Stomach (tissue), 4 donors: ENCODE results near the gene GLMP.

Experiments used
- POLR2AphosphoS5 ChIP-seq, 3 donors: sonication (generic); formaldehyde crosslinking; IDR thresholded peaks; one replicate each; pipeline ENCODE4 v1.6.1; 2016; ENCODE audit warnings: antibody characterized with exemption in 3 of 3
- TF ChIP-seq, protein P1 (sequence below), 7 experiments: fragments of 450-650 bp in 4 of 7; fragments of 200-600 bp in 3 of 7; sonication (generic) in 3 of 7; IDR thresholded peaks; one replicate each; pipeline ENCODE4 v1.5.1; 2016 to 2019; ENCODE audit warnings: antibody characterized with exemption in 7 of 7, control low read depth in 2 of 7, mild to moderate bottlenecking in 1 of 7

DNA sequence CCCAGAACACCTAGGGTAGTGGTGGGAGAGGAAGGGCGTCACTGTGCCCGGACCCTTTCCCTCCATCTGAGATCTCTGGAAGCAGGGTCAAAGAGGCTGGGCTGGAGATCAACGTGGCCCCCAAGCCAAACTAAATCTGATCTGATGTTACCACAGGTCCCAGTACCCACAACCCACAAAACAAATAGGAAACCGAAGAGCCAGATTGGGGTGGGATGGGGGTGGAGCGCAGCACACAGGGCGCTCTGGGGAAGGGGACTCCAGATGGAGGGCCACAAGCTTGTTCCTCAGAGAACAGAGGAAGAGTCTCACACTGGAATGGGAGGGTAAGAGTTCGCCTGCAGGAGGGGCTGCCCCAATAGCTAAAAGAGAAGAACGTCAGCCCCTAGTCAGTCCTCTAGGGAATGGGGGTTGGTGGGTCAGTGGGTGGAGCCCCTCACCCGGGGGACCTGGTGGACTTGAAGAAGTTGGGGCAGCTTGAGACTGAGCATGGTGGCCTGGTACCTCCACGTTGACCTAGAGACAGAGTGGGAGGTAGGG is 49.2 kb downstream of the GLMP start:
- TF ChIP-seq, protein P1, sequence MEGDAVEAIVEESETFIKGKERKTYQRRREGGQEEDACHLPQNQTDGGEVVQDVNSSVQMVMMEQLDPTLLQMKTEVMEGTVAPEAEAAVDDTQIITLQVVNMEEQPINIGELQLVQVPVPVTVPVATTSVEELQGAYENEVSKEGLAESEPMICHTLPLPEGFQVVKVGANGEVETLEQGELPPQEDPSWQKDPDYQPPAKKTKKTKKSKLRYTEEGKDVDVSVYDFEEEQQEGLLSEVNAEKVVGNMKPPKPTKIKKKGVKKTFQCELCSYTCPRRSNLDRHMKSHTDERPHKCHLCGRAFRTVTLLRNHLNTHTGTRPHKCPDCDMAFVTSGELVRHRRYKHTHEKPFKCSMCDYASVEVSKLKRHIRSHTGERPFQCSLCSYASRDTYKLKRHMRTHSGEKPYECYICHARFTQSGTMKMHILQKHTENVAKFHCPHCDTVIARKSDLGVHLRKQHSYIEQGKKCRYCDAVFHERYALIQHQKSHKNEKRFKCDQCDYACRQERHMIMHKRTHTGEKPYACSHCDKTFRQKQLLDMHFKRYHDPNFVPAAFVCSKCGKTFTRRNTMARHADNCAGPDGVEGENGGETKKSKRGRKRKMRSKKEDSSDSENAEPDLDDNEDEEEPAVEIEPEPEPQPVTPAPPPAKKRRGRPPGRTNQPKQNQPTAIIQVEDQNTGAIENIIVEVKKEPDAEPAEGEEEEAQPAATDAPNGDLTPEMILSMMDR (IDR thresholded peaks at IDR 0.05) = no peak
- no peak for TF ChIP-seq POLR2AphosphoS5 (IDR thresholded peaks at IDR 0.05)
